ENCODE data around the gene COX19.
"Not testable (repeated sequence)": the region's sequence is repeated elsewhere in the genome, so short reads cannot be mapped to it uniquely, and the experiment has no call there.

Gene COX19

DNA sequence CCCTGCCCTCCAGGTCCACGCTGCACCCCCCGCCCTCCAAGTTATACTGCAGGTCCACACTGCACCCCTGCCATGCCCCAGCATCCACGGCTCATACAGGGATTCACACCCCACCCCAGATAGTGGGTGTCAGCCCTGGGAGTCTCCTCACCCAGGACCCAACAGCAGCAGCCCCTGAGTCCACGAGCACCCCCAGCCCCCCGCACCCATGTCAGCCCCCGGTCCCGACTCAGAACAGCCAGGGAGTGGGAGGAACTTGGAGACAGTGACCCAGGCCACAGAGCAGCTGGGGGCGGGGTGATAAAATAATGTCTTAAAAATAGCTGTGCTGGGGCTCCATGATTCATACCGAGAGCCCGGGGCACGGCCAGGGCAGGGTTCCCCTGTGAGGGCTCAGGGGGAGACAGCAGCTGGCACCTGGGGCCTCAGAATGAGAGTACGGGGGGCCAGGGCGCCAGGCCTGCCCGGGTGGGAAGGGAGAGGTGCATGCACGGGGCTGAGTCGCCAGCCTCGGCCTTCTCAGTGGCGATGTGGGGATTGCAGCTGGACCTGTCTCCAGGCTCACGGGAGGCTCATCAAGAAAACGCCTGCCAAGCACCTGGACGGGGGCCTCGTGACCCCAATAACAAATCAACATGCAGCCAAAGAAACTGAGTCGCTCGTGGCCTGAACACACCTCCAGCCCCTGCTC is 50.7 kb downstream of the COX19 start:
- no peak for DNase-seq (ENCODE audit: low read depth in 2 of 2)

DNA sequence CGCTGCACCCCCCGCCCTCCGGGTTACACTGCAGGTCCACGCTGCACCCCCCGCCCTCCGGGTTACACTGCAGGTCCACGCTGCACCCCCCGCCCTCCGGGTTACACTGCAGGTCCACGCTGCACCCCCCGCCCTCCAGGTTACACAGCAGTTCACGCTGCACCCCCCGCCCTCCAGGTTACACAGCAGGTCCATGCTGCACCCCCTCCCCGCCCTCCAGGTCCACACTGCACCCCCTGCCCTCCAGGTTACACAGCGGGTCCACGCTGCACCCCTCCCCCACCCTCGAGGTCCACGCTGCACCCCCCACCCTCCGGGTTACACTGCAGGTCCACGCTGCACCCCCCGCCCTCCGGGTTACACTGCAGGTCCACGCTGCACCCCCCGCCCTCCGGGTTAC is 51.3 kb downstream of the COX19 start:
- DNase-seq (ENCODE audit: low read depth in 2 of 2), result not testable (repeated sequence)

DNA sequence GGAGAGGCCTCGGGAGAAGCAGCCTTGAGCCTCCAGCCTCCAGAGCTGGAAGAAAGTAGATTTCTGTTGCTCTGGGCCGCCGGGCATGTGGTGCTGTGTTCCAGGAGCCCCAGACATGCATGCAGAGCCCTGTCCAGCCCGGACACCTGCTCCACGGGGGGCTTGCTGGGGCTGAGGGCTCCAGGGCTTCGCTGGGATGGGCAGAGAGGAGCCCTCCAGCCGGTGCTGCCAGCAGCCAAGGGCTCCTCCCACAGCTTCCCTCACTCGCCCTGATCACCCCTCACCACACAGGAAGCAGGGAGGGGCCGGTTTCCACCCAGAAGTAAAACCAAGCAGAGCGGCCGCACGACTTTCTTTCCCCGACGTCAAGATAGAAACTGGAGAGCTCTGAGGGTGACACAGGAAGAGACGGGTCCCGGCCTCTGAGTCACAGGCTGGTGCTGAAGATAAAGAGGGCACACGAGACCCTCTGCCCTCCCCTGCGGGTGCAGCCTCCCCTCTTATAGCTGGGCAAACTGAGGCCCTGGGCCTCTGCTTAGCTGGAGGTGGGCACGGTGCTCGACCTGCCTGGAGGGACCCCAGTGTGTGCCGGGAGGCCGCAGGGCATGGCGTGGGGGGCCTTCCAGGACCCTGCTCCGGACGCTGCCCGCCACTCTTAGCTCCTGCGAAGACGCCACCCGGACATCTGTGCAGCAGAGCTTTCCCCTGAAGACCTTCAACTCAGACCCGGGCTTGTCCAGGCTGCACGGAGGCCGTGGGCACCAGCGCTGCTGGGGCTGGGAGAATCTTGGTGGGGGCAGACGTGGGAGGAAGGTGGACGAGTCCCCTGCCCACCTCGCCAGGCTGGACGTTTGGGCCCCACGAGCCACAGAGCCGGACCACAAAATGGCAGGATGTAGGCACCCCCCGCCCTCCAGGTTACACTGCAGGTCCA is 52.0 kb downstream of the COX19 start:
- DNase-seq (ENCODE audit: low read depth in 2 of 2), result peak; percentile 68 to 82

DNA sequence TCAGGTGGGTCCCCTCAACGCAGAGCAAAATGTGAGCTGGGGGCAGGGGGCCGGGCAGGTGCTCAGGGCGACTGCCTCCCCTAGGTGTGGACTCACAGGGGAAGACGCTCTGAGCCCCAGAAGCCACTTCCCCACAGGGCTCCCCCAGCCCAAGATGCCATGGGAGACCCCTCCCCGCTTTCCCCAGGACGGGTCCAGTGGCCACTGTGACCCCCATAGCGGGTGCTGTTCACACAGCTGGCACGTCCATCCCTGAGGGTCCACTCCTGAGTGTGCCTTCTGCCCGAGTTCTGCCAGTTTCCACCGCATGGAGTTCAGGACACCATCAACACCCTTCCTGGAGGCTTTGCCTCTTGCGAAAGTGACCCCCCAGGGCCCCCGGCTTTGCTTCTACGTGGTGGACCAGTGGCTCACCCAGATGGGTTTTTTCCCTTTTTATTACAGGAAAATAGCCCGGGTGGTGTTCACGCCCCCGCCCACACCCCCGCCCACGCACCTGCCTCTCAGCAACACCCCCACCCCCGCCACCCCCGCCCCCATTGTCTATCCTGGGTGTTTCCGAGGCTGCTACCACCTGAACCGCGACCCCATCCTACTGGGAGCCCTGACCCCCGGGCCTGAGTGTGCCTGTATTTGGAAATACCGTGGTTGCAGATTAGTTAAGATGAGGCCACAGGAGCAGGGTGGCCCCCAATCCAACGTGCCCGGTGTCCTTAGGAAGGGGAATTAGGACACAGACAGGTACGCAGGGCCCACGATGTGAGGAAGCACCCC is 52.8 kb downstream of the COX19 start:
- peak in 1 of 2 donors; percentile 35 for DNase-seq (ENCODE audit: low read depth in 2 of 2)

DNA sequence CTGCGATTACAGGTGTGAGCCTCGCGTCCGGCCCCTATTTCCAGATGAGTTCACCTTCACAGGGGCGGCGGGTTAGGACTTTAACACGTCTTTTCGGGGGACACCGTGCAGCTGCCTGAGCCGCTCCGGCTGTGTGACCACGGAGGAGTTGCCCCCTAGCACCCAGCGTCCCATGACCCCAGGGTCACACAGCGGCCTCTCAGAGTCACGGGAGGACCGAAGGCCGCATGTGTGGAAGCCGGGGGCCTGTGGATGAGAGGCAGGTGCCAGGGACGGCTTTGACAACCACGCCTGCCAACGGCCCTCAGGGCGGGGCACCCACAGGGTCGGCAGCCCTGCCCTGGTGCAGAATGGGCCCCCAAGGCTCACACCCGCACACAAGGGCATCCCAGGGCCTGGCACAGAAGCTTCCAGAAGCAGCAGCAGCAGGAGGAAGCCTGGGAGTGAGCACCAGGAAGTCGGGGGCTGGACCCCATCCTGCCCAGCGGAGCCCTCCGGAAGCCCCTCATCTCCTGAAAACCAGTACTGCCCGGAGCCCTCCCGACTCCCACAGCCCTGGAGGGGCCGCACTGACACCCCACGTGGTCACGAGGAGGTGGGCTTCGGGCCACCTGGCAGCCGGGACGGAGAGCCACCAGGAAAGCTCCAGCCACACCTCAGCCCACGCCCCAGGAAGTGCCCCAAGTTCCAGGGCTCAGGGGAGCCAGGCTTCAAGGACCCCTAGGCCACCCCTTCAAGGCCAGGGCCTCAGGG is 53.6 kb downstream of the COX19 start:
- no peak for DNase-seq (ENCODE audit: low read depth in 2 of 2)

DNA sequence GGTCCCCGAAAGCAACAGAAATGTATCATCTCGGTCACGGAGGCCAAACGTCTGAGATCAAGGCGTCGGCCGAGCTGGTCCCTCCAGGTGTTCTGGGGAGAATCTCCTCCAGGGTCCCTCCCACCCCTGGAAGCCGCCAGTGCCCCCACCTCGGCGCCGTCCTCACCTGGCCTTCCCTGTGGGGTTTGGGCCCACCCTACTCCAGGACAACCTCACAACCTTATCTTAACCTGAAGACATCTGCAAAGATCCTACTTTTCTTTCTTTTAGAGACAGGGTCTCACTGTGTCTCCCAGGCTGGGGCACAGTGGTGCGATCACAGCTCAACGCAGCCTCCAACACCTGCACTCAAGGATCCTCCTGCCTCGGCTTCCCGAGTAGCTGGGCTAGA is 54.3 kb downstream of the COX19 start:
- no peak for DNase-seq (ENCODE audit: low read depth in 2 of 2)

DNA sequence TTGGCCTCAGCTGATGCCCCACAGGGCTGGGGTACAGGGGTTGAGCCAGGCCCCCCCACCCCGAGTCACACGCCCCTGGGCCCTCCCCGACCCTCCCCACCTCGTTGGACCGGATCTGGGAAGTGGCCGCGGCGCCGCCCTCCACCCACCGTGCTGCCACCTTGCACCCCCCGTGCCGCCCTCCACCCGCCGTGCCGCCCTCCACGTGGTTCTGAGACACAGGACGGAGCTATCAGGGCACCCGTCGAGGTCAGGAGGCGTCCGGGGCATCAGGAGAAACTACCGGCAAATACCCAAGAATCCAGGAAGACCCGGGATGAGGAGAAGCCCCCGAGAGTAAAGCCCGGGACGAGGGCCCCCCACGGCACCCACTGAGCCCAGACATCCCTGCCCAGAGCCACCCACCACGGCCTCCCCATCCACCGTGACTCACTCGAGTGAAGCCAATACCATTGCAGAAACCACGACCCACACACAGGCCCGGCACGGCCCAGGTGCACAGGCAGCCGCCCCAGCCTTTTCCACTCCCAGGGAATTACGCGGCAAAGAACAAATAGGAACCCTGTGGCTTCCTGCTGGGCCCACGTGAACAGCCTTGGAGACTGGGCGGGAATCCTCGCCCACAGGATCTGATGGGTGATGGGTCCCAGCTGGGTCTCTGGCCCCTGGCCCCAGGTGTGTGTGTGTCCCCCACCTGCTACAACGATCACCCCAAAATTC is 54.8 kb downstream of the COX19 start:
- DNase-seq (ENCODE audit: low read depth in 2 of 2), result no peak

DNA sequence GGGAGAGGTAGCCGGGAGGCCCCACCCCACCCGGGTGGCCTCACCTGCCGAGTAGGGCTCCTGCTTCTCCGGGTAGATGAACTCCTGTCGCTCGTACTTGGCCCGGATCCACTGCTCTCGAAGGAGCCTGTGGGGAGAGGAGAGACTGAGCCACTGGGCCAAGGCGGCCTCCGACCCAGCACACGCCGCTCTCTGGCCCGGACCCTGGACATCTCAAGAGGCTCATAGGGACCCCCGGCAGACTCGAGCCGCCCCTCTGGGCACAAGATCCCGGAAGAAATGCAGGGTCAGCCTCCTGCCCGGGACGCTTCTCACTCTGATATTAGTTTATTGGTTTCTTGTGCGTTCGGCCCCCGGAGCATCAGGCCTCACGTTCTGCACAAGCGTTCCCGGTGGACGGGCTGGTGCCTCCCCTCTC is 55.4 kb downstream of the COX19 start:
- no peak for DNase-seq (ENCODE audit: low read depth in 2 of 2)

DNA sequence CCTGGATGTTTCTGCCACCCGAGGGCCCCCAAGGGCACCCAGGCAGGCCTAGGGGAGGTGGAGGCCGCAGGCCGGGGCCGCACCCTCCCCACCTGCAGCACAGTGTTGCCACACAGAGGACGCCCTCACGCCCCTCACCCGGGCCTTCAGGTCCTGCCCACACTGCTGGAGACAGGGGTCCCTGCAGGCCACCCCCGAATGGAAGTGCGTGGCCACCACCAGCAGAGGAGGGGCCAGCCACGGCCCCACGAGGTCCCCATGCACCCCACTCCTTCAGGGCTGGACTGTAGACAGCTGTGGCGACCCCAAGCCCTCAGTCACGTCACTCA is 56.3 kb downstream of the COX19 start:
- DNase-seq (ENCODE audit: low read depth in 2 of 2), result no peak

DNA sequence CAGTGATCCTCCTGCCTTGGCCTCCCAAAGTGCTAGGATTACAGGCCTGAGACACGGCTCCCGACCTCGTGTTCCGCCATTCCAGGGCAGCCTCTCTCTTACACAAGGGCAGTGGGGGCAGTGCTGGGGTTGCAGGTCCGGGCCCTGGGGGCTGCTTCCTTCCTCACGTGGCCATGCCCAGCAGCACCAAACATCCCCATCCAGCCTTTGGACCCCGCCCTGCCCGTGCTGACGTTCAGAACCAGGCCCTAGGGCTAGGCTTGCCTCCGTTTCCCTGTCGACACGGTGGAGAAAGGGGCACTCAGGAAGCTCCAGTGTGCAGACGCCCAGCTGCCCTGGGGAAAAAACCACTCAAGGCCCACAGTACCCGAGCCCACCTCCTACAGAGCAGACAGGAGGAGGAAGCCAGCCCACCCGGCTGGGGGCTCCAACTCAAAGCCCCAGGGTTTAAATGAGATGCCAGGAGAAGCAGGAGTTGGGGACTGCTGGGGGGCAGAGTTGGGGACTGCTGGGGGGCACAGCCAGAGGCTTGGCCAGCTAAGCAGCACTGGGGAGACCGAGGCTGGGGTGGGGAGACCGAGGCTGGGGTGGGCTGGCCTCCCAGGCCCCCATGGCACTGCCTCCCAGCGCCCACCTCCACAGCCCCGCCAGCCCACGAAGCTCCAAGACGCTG is 56.8 kb downstream of the COX19 start:
- no peak for DNase-seq (ENCODE audit: low read depth in 2 of 2)

DNA sequence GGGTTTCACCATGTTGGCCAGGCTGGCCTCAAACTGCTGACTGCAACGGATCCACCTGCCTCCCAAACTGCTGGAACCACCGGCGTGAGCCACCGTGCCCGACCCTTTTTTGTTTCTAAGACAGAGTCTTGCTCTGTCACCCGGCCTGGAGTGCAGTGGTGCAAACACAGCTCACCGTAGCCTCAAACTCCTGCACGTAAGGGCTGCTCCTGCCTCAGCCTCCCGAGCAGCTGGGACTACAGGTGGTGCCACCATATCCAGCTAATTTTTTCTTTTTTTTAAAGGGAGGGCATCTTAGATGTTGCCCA is 57.3 kb downstream of the COX19 start:
- no peak for DNase-seq (ENCODE audit: low read depth in 2 of 2)

DNA sequence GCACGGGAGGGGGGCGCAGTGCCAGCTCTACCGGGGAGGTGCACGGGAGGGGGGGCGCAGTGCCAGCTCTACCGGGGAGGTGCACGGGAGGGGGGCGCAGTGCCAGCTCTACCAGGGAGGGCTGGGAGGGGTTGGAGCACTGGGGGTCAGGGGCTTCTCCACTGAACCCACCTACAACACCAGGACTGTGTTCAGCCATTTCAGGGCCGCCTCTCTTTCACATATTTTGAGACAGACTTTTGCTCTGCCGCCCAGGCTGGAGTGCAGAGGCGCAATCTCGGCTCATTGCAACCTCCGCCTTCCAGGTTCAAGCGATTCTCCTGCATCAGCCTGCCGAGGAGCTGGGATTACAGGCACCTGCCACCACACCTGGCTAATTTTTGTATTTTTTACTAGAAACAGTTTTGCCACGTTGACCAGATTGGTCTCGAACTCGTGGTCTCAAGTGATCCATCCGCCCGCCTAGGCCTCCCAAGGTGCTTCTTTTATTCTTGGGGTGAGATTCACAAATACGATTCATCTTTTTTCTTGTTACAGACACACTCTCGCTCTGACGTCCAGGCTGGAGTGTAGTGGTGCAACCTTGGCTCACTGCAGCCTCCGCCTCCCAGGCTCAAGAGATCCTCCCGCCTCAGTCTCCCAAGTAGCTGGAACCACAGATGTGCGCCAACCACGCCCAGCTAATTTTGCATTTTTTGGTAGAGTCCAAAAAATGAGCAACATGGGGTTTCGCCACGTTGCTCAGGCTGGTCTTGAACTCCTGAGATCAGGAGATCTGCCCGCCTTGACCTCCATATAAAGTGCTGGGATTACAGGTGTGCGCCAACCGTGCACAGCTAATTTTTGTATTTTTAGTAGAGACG is 57.9 kb downstream of the COX19 start:
- no peak for DNase-seq (ENCODE audit: low read depth in 2 of 2)

DNA sequence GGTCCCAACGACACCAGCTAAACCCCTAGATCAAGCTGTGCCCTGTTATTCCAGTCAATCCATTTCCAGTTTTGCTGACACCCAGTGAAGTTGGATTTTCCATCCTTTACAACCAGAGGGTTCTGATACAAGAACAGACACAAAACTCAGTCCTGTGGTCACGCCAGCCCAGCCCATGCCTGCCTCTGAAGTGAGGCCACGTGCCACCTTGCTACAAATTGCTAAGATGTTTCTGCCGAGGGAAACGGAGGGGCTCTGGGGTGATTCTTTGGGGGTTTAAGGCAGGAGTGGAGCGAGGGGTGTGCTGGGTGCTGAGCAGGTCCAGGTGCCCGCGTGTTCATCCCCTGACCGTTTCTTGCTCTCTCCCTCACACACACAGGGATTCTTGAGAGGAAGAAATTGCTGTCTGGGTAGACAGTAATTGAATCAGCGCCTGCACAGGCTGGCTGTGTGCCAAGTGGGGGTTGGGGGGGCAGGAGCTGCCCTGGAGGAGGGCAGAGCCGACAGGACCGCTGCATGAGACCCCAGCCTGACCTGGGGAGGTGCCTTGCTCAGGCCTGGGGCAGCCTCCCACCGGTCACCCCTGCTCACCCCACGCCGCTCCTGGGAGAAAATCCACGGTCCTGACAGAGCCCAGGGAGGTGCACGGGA is 58.9 kb downstream of the COX19 start:
- no peak for DNase-seq (ENCODE audit: low read depth in 2 of 2)
